HepG2 (cell line): ENCODE results near the gene WSCD2. TPM values are rescaled to one million over a fixed set of nuclear protein-coding genes. Genes with fewer than 3 reads are reported as not detected.

Source experiments
- EEA1 ChIP-seq: sonication (generic); formaldehyde crosslinking; IDR thresholded peaks from 2 replicates; pipeline ENCODE4 v1.5.1; 2020; ENCODE audit warnings: mild to moderate bottlenecking, missing genetic modification reagents, borderline replicate concordance
- ZNF280D ChIP-seq: sonication (generic); formaldehyde crosslinking; IDR thresholded peaks from 2 replicates; pipeline ENCODE4 v1.5.1; 2020; ENCODE audit warnings: mild to moderate bottlenecking, missing genetic modification reagents
- ZNF552 ChIP-seq: sonication (generic); formaldehyde crosslinking; IDR thresholded peaks from 2 replicates; pipeline ENCODE4 v1.9.0; 2022; ENCODE audit warnings: missing genetic modification reagents, mild to moderate bottlenecking, borderline replicate concordance
- ZNF644 ChIP-seq: IDR thresholded peaks from 2 replicates; pipeline ENCODE4 v1.6.1; 2016; ENCODE audit warnings: low read depth
- ZNF646 ChIP-seq: sonication (generic); formaldehyde crosslinking; IDR thresholded peaks from 2 replicates; pipeline ENCODE4 v1.9.0; 2021; ENCODE audit warnings: mild to moderate bottlenecking, missing genetic modification reagents
- polyA plus RNA-seq, 8 experiments: library from polyadenylated mRNA; depleted of rRNA in 3 of 8; stranded (reverse) in 7 of 8; unstranded in 1 of 8; fragments of >200 nt; fragmentation: Illumina TruSeq in 4 of 8; extraction: Trizol in 4 of 8; gene quantifications; 2 replicates each; pipeline versions ENCODE4 v1.2.1 to v1.2.3, GENCODE V29; 2011 to 2016; ENCODE audit warnings: low read depth in 4 of 8, missing spikeins in 1 of 8, mixed read lengths in 1 of 8; ENCODE audit not compliant: insufficient read depth in 1 of 8
- total RNA-seq, 5 experiments: library from RNA; depleted of rRNA; stranded (reverse); fragments of >200 nt; fragmentation: Illumina TruSeq; extraction: Trizol; gene quantifications; 2 replicates each; pipeline ENCODE4 v1.2.3, GENCODE V29; 2016; ENCODE audit warnings: low read depth in 1 of 5

WSCD2 gene
- total and polyA plus RNA-seq, 2 of the 13 experiments (the other 11 are each of a cell fraction or from before 2014, with no cell fraction given) = not detected

GRCh38 chr12:108131657-108132126 is 2.6 kb downstream of the WSCD2 start (continued):
- TF ChIP-seq ZNF646 (CRISPR knock-in tag) (no peak), EEA1 (CRISPR knock-in tag) (no peak), ZNF280D (CRISPR knock-in tag) (no peak), ZNF644 (no peak), ZNF552 (CRISPR knock-in tag) (no peak)
